Prostate gland (tissue), 2 donors: ENCODE data around the gene VNN1.

ENCODE experiments used
- POLR2AphosphoS5 ChIP-seq: sonication (generic); formaldehyde crosslinking; IDR thresholded peaks from one replicate; pipeline ENCODE4 v1.6.1; 2017; ENCODE audit warnings: antibody characterized with exemption
- TF ChIP-seq, protein P1 (sequence below), 4 experiments: fragments of 200-600 bp in 2 of 4; fragments of 450-650 bp in 2 of 4; sonication (generic) in 2 of 4; IDR thresholded peaks; 1 replicate in 3 of 4; 2 replicates in 1 of 4; pipeline ENCODE4 v1.5.1; 2016 to 2019; ENCODE audit warnings: antibody characterized with exemption in 4 of 4, mild to moderate bottlenecking in 2 of 4, moderate library complexity in 2 of 4

DNA sequence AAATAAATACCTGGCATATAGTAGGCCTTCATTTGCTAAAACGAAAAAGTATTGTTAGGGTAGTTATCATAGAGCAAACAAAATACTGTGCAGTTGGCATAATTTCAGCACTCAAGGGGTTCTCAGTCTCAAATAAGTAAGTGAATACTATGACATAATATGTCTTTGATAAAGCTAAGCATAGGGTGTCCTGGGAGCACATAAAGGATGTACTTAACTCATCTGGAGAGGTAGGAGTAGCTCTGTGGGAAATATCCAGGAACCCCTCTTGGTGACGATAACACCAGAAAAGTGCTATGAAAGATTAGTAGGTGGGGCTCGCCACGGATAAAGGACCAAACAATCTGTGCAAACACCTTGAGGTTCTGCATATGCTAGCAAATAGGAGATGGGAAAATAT, 23.2 kb downstream of the VNN1 start:
- TF ChIP-seq, protein P1, sequence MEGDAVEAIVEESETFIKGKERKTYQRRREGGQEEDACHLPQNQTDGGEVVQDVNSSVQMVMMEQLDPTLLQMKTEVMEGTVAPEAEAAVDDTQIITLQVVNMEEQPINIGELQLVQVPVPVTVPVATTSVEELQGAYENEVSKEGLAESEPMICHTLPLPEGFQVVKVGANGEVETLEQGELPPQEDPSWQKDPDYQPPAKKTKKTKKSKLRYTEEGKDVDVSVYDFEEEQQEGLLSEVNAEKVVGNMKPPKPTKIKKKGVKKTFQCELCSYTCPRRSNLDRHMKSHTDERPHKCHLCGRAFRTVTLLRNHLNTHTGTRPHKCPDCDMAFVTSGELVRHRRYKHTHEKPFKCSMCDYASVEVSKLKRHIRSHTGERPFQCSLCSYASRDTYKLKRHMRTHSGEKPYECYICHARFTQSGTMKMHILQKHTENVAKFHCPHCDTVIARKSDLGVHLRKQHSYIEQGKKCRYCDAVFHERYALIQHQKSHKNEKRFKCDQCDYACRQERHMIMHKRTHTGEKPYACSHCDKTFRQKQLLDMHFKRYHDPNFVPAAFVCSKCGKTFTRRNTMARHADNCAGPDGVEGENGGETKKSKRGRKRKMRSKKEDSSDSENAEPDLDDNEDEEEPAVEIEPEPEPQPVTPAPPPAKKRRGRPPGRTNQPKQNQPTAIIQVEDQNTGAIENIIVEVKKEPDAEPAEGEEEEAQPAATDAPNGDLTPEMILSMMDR (IDR thresholded peaks at IDR 0.05), result no peak
- TF ChIP-seq POLR2AphosphoS5, result no peak
